HCT116 (cell line): Measurements from ENCODE around the gene SLC16A5. TPM values are rescaled to one million over a fixed set of nuclear protein-coding genes. Genes with fewer than 3 reads are reported as not detected.
A peak's percentile ranks its signal among the peaks of the same experiment; 100 is the strongest.

Experiments
- ATAC-seq: fragments of 200-7000 bp; cut with Tn5 transposase; 2 replicates; pipeline ENCODE4 v1.9.1; 2020; ENCODE audit warnings: mild to moderate bottlenecking, moderate library complexity
- BruUV-seq: library from RNA; stranded (reverse); fragments of 400-500 nt; replicated peaks from 2 replicates; lab custom pipeline; 2021; lab: Mats Ljungman, UMichigan
- CTCF ChIA-PET: fragments of 300-600 bp; sonication (Branson Sonifier 250); formaldehyde crosslinking; loops from one replicate; lab custom pipeline; 2021; ENCODE audit warnings: antibody characterized with exemption; lab: Charles Lee
- POLR2A ChIA-PET: fragments of 300-600, 350-600 bp; sonication (Branson Sonifier 250); formaldehyde crosslinking; loops from one replicate; lab custom pipeline; 2021; ENCODE audit warnings: antibody characterized with exemption; lab: Charles Lee
- RAD21 ChIA-PET, 2 experiments: fragments of 300-600 bp; sonication (Branson Sonifier 250); formaldehyde crosslinking; loops; one replicate each; lab custom pipeline; 2023; ENCODE audit warnings: low total read pairs in 2 of 2; ENCODE audit not compliant: uncharacterized antibody in 2 of 2, unreplicated experiment in 2 of 2, low non-redundant PET in 1 of 2; lab: Charles Lee
- DNase-seq: peaks from one replicate; pipeline ENCODE4 v3.0.0-alpha.2; 2010; ENCODE audit warnings: low read depth, low spot score
- H2AFZ ChIP-seq: fragments of 200-600 bp; shearing (Covaris generic), sonication (generic); 2 replicates; pipeline ENCODE4 v1.6.1; 2017; ENCODE audit warnings: low read depth, mixed run types, mixed read lengths, antibody characterized with exemption, low read length; ENCODE audit not compliant: poor library complexity, severe bottlenecking
- H3K27ac ChIP-seq: 2 replicates; pipeline ENCODE4 v1.5.1; 2012; ENCODE audit warnings: low read depth, low read length
- H3K27me3 ChIP-seq: fragments of 200-600 bp; sonication (generic); 2 replicates; pipeline ENCODE4 v1.6.1; 2016; ENCODE audit warnings: mixed run types, low read length, mixed read lengths; ENCODE audit not compliant: insufficient read depth
- H3K36me3 ChIP-seq, 2 experiments: fragments of 200-500 bp in 1 of 2; fragments of 200-600 bp in 1 of 2; sonication (Bioruptor generic) in 1 of 2; sonication (generic) in 1 of 2; 2 replicates each; pipeline versions ENCODE4 v1.5.1 to v1.6.1; 2014 to 2016; ENCODE audit warnings: low read length in 2 of 2, inconsistent platforms in 1 of 2, mixed read lengths in 1 of 2, mixed run types in 1 of 2; ENCODE audit not compliant: insufficient read depth in 2 of 2, control insufficient read depth in 1 of 2
- H3K4me1 ChIP-seq, 2 experiments: fragments of 200-600 bp in 1 of 2; sonication (generic) in 1 of 2; 2 replicates each; pipeline versions ENCODE4 v1.5.1 to v1.6.1; 2012 to 2017; ENCODE audit warnings: low read length in 2 of 2, inconsistent platforms in 1 of 2, mild to moderate bottlenecking in 1 of 2, mixed read lengths in 1 of 2, mixed run types in 1 of 2, moderate library complexity in 1 of 2; ENCODE audit not compliant: insufficient read depth in 2 of 2, control insufficient read depth in 1 of 2
- H3K4me2 ChIP-seq: fragments of 200-600 bp; sonication (generic); 2 replicates; pipeline ENCODE4 v1.6.1; 2017; ENCODE audit warnings: mixed run types, low read length, mixed read lengths
- H3K4me3 ChIP-seq, 2 experiments: fragments of 200-600 bp in 1 of 2; sonication (generic) in 1 of 2; replicated peaks in 1 of 2; 2 replicates each; pipeline ENCODE4 v1.5.1; 2011 to 2016; ENCODE audit warnings: low read length in 2 of 2, control low read depth in 1 of 2, low read depth in 1 of 2, mild to moderate bottlenecking in 1 of 2, mixed read lengths in 1 of 2, mixed run types in 1 of 2
- H3K79me2 ChIP-seq: fragments of 200-600 bp; sonication (generic); 2 replicates; pipeline ENCODE4 v1.6.1; 2017; ENCODE audit warnings: mild to moderate bottlenecking, mixed run types, low read length, moderate library complexity, mixed read lengths; ENCODE audit not compliant: insufficient read depth
- H3K9ac ChIP-seq: fragments of 200-600 bp; sonication (generic); 2 replicates; pipeline ENCODE4 v1.6.1; 2016; ENCODE audit warnings: low read length, mixed read lengths
- H3K9me2 ChIP-seq: fragments of 200-600 bp; sonication (generic), shearing (Covaris generic); 2 replicates; pipeline ENCODE4 v1.6.1; 2017; ENCODE audit warnings: mixed run types, mild to moderate bottlenecking, moderate library complexity; ENCODE audit not compliant: insufficient read depth
- H3K9me3 ChIP-seq, 2 experiments: fragments of 200-500 bp in 1 of 2; fragments of 200-600 bp in 1 of 2; sonication (Bioruptor generic) in 1 of 2; sonication (generic) in 1 of 2; 2 replicates each; pipeline ENCODE4 v1.6.1; 2014 to 2017; ENCODE audit warnings: low read length in 2 of 2, mixed read lengths in 2 of 2, inconsistent platforms in 1 of 2, low read depth in 1 of 2, mild to moderate bottlenecking in 1 of 2, mixed run types in 1 of 2, moderate library complexity in 1 of 2; ENCODE audit not compliant: control insufficient read depth in 1 of 2, insufficient read depth in 1 of 2
- H4K20me1 ChIP-seq: fragments of 200-600 bp; sonication (generic), shearing (Covaris generic); 2 replicates; pipeline ENCODE4 v1.6.1; 2017; ENCODE audit warnings: mixed run types, mild to moderate bottlenecking, moderate library complexity; ENCODE audit not compliant: insufficient read depth
- ATF3 ChIP-seq: IDR thresholded peaks from 2 replicates; pipeline ENCODE4 v1.6.1; 2012
- EGR1 ChIP-seq: IDR thresholded peaks from 2 replicates; pipeline ENCODE4 v1.6.1; 2012; ENCODE audit warnings: low read depth
- ELF1 ChIP-seq: IDR thresholded peaks from 2 replicates; pipeline ENCODE4 v1.6.1; 2012; ENCODE audit warnings: low read depth, borderline replicate concordance
- POLR2A ChIP-seq: IDR thresholded peaks from 2 replicates; pipeline ENCODE4 v1.7.0; 2011; ENCODE audit warnings: borderline replicate concordance; ENCODE audit not compliant: insufficient read depth, insufficient read length; ENCODE audit errors: extremely low read depth
- SIN3A ChIP-seq: IDR thresholded peaks from 2 replicates; pipeline ENCODE4 v1.6.1; 2012; ENCODE audit warnings: low read depth
- intact Hi-C: fragments of 100-400 bp; cut with micrococcal nuclease; formaldehyde crosslinking; loops from 2 replicates; pipeline ENCODE4 v1.10.0; 2022
- total RNA-seq: library from RNA; stranded (reverse); gene quantifications from one replicate; pipeline ENCODE4 v1.2.1, GENCODE V29; 2021; ENCODE audit not compliant: unreplicated experiment
- TF ChIP-seq, protein P1 (sequence below): IDR thresholded peaks from 2 replicates; pipeline ENCODE4 v1.6.1; 2012

The SLC16A5 gene
- total RNA-seq, 1 experiment from 2014 or later: 79.3 TPM

DNA sequence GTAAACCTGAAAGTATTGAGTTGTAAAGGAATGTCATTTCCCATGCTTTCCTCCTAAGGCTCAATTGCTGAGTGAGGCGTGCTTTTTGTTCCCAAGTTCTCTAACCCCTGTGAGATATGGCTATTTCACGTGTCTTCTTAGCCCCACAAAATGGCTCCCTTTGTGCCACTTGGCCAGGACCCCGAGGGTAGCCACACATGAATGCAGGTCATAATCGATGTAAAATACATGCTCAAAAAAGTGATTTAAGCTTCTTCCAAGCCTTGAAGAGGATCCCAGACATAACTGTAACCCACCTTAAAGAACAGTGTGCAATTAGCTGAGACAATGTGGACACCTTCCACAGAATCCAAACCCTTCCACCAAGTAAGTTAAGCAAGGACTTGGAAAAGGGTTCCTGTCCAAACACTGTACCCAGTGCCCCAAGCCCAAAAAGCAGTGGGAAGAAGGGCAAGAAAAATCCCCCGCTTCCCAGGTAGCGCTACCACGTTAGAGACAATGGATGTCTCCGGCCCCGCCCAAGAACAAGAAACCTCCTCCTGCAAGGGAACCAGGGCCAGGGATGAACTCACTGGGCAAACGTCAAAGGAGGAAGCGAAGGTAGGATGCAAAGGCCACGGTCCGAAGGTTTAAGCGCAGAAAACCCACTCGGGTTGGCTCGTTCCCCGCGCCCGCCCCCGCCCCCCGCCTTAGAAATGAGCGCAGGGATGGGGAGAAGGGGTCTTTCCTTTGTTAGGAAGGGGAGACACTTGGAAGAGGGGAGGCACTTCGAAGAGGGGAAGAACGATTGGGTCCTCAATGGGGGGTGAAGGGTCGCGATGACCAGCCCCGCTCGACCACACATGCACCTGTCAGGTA is 65.4 kb downstream of the SLC16A5 start:
- Histone ChIP-seq H3K36me3 (peaks cover 12 to 17% of the 10 kb centered on the region in 2 experiments), H3K9ac (peak overlapping the region; percentile 92), H3K27ac (peak overlapping the region; percentile 94), H3K79me2 (peaks cover 62% of the 10 kb centered on the region), H3K9me2 (no peaks in the 10 kb centered on the region), H3K4me1 (peaks cover 48 to 51% of the 10 kb centered on the region in 2 experiments), H4K20me1 (peaks cover 29% of the 10 kb centered on the region; the same call in 1 of the 2 replicates), H3K27me3 (no peaks in the 10 kb centered on the region), H3K4me3 (peak overlapping the region; percentile 88 to 96), H3K4me2 (peak overlapping the region; percentile 90), H2AFZ (no peak overlapping the region), H3K9me3 (no peaks in the 10 kb centered on the region)
- ATAC-seq (no peak), DNase-seq (no peak)
- intact Hi-C loops: no loop called here
- ChIA-PET POLR2A (no interaction called here), RAD21 (no interaction called here), CTCF (no interaction called here)
- TF ChIP-seq EGR1: no peak
- no peak for TF ChIP-seq ATF3
- TF ChIP-seq SIN3A: no peak
- no peak for TF ChIP-seq ELF1
- TSS peak; percentile 64 for BruUV-seq

GRCh38 chr17:75153780-75154194 is 66.0 kb downstream of the SLC16A5 start:
- Histone ChIP-seq H3K4me3 (peak overlapping the region; percentile 88 to 96), H2AFZ (no peak overlapping the region), H3K4me1 (peaks cover 55 to 58% of the 10 kb centered on the region in 2 experiments), H3K27me3 (no peaks in the 10 kb centered on the region), H3K36me3 (peaks cover 5 to 10% of the 10 kb centered on the region in 2 experiments; a peak in 3 of 4 replicates), H3K9me2 (no peaks in the 10 kb centered on the region), H3K79me2 (peaks cover 55% of the 10 kb centered on the region), H3K27ac (peak overlapping the region; percentile 94), H3K4me2 (peak overlapping the region; percentile 90), H4K20me1 (peaks cover 23% of the 10 kb centered on the region; the same call in 1 of the 2 replicates), H3K9ac (peak overlapping the region; percentile 92), H3K9me3 (no peaks in the 10 kb centered on the region)
- DNase-seq: no peak
- no peak for TF ChIP-seq POLR2A
- TF ChIP-seq, protein P1, sequence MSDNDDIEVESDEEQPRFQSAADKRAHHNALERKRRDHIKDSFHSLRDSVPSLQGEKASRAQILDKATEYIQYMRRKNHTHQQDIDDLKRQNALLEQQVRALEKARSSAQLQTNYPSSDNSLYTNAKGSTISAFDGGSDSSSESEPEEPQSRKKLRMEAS: peak; percentile 20; the same call in 1 of the 2 replicates
- CTCF ChIA-PET: no interaction called here
- peak; percentile 7 for ATAC-seq
- intact Hi-C loops: no loop called here
- POLR2A ChIA-PET: interaction anchor here (0.6 to 3.0 kb wide), 11 partner anchors 9 to 281 kb away, joined by 3 to 23 read pairs (median 5); partner anchors contain the start of genes FDXR and NUP85
- no TSS peak for BruUV-seq
- RAD21 ChIA-PET: no interaction called here
